Mesothelial cell of epicardium (in vitro differentiated cells): ENCODE data around the gene NRDC. TPM values are rescaled to one million over a fixed set of nuclear protein-coding genes. Genes with fewer than 3 reads are reported as not detected.

Source experiments
- DNase-seq, 2 experiments: peaks; one replicate each; pipeline ENCODE4 v3.0.0; 2021; ENCODE audit warnings: low spot score in 2 of 2; ENCODE audit not compliant: unreplicated experiment in 2 of 2
- H3K27ac Mint-ChIP-seq: 2 replicates; pipeline ENCODE4 v1.8.0; 2021; ENCODE audit warnings: mixed read lengths
- H3K27me3 Mint-ChIP-seq: 2 replicates; pipeline ENCODE4 v1.8.0; 2021; ENCODE audit warnings: low read depth, mixed read lengths
- H3K36me3 Mint-ChIP-seq: 2 replicates; pipeline ENCODE4 v1.8.0; 2021; ENCODE audit warnings: mixed read lengths
- H3K4me1 Mint-ChIP-seq: 2 replicates; pipeline ENCODE4 v1.8.0; 2021; ENCODE audit warnings: mixed read lengths
- H3K4me3 Mint-ChIP-seq: 2 replicates; pipeline ENCODE4 v1.8.0; 2021; ENCODE audit warnings: mild to moderate bottlenecking, moderate library complexity, mixed read lengths
- H3K9me3 Mint-ChIP-seq: 2 replicates; pipeline ENCODE4 v1.8.0; 2021; ENCODE audit warnings: mixed read lengths
- total RNA-seq: library from RNA; stranded (reverse); gene quantifications from 3 replicates; pipeline ENCODE4 v1.2.1, GENCODE V29; 2021
- TF ChIP-seq, protein P1 (sequence below): fragments of 200-600 bp; sonication (generic); IDR thresholded peaks from one replicate; pipeline ENCODE4 v1.5.0; 2021; ENCODE audit warnings: antibody characterized with exemption; ENCODE audit not compliant: unreplicated experiment

Gene NRDC
- total RNA-seq, 1 donor from 2014 or later: 132 TPM

DNA sequence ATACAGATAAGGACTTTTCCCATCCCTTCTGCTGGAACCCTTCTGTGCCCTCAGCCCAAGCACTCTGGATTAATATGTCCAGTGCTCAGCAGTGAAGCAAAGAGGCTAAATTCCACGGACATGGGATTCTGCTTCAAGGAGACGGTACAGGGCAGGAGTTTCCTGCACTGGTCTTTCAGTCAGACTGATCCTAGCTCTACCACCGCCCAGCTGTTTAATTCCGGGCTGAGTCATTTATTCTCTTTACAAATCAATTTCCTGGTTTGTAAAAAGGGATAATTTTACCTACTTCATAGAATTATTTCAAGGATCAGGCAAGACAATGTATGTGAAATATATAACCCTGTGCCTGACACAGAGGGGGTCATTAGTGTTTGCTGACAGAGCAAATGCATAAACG lies 41.6 kb upstream of the NRDC start:
- peaks cover 40% of the 10 kb centered on the region for H3K27me3 Mint-ChIP-seq

DNA sequence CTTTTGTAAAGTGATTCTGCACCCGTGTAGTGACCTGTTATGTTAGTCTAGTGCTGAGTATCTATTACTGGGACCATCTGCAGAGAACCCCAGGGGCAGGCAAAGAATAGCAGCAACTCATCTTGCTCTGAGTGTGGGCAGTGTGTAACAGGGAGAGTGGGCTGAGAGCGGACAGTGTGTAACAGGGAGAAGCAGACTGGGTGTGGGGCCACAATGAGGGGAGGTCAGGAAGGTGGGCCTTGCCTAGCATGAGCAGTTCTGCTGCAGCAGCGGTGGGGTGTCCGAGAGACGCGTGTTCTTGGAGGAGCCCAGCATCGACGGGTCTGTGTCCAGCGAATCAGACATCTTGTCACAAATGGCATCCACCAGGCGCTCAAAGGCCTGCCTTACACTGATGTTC lies 41.2 kb upstream of the NRDC start:
- peaks cover 45% of the 10 kb centered on the region for H3K27me3 Mint-ChIP-seq
- TF ChIP-seq, protein P1, sequence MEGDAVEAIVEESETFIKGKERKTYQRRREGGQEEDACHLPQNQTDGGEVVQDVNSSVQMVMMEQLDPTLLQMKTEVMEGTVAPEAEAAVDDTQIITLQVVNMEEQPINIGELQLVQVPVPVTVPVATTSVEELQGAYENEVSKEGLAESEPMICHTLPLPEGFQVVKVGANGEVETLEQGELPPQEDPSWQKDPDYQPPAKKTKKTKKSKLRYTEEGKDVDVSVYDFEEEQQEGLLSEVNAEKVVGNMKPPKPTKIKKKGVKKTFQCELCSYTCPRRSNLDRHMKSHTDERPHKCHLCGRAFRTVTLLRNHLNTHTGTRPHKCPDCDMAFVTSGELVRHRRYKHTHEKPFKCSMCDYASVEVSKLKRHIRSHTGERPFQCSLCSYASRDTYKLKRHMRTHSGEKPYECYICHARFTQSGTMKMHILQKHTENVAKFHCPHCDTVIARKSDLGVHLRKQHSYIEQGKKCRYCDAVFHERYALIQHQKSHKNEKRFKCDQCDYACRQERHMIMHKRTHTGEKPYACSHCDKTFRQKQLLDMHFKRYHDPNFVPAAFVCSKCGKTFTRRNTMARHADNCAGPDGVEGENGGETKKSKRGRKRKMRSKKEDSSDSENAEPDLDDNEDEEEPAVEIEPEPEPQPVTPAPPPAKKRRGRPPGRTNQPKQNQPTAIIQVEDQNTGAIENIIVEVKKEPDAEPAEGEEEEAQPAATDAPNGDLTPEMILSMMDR: no peak
- H3K4me1 Mint-ChIP-seq: peaks cover 2% of the 10 kb centered on the region
- H3K9me3 Mint-ChIP-seq: no peaks in the 10 kb centered on the region
- no peak for DNase-seq
- H3K27ac Mint-ChIP-seq: no peak overlapping the region
- no peaks in the 10 kb centered on the region for H3K36me3 Mint-ChIP-seq
- no peak overlapping the region for H3K4me3 Mint-ChIP-seq

More for the DNA sequence above, 41.6 kb upstream of the NRDC start:
- Mint-ChIP-seq H3K9me3 (no peaks in the 10 kb centered on the region), H3K27ac (no peak overlapping the region), H3K4me1 (peaks cover 2% of the 10 kb centered on the region), H3K4me3 (no peak overlapping the region), H3K36me3 (no peaks in the 10 kb centered on the region)
- no peak for DNase-seq
- TF ChIP-seq, protein P1: no peak

DNA sequence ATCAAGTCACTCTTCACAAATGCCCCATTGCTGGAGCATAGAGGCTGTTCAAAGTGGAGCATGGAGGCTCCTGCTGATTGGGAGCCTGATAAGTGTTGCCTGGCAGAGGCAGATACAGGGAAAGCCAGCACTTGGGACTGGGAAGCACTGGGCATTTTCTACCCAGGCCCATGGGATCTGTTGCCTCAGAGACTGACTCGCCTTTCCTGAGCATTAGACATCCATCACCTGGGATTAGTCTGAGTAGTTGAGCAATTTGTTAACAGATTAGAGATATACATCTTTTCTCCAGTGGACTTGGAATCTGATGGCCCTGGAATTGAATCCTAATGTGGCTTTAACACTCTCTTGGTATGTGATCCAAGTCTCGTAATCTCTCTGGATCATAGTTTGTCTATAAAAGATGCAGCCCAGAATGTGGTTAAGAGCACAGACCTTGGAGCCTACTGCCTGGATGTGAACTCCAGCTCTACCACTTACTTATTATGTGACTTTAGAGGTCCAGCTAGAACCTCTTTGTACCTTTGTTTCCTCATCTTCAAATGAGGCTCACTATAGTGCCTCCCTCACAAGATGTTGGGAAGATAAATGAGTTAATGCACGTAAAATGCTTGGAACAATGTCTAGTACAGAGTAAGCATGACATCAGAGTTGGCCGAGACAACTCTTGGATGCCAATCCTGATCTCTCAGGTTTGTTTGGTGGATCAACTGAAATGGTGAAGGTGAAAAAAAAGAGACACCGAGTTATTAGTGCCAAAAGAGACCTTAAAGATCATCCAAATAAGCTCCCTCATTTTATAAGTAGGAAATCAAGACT lies 38.3 kb upstream of the NRDC start:
- Mint-ChIP-seq H3K36me3 (no peaks in the 10 kb centered on the region), H3K4me1 (peaks cover 2% of the 10 kb centered on the region), H3K27ac (no peak overlapping the region), H3K9me3 (no peaks in the 10 kb centered on the region), H3K4me3 (no peak overlapping the region), H3K27me3 (peaks cover 56% of the 10 kb centered on the region)
- TF ChIP-seq, protein P1: no peak
- DNase-seq: no peak

DNA sequence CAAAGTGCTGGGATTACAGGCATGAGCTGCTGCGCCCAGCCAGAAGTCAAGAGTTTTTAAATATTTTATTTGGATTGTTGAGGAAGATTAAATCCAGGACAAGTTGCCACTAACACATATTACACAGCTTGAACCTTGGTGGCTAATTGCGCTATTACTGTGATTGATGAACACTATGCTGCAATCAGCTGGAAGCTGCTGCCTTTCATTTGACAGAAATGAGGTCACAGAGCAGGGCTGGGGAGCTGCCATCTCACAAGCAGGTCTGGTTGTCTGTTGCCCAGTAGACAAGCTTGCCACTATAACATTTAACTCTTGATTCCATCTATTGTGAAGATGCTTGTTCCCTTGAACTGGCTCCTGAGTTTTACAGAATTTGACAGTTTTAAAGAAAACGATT lies 37.4 kb upstream of the NRDC start:
- Mint-ChIP-seq H3K36me3 (no peaks in the 10 kb centered on the region), H3K9me3 (no peaks in the 10 kb centered on the region), H3K27me3 (peaks cover 59% of the 10 kb centered on the region), H3K4me3 (no peak overlapping the region), H3K4me1 (no peaks in the 10 kb centered on the region), H3K27ac (no peak overlapping the region)
- TF ChIP-seq, protein P1: no peak
- DNase-seq: no peak

DNA sequence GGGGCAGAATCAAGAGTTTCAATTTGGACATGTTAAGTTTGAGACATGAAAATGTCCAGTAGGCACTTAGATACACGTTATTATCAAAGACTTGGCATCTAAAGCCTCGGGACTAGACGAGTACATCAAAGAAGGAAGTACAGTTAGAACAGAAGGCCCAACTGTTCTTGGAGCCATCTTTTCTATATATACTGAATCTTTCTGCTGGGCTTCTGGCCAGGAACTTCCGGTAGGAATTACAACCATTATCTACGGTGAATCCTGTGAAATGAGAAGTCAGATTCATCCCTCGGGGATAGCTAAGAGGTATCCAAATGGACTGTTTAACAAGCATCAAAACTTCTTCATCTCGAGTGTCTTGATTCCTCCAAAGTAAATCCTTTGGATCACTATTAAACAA lies 34.4 kb upstream of the NRDC start:
- H3K4me3 Mint-ChIP-seq: no peak overlapping the region
- TF ChIP-seq, protein P1: no peak
- H3K27ac Mint-ChIP-seq: no peak overlapping the region
- H3K36me3 Mint-ChIP-seq: no peaks in the 10 kb centered on the region
- H3K4me1 Mint-ChIP-seq: no peaks in the 10 kb centered on the region
- H3K9me3 Mint-ChIP-seq: no peaks in the 10 kb centered on the region
- DNase-seq: no peak
- peaks cover 55% of the 10 kb centered on the region for H3K27me3 Mint-ChIP-seq
